K562 (cell line): ENCODE results near the gene ATP6V0A4. TPM values are rescaled to one million over a fixed set of nuclear protein-coding genes. Genes with fewer than 3 reads are reported as not detected.
A peak's percentile ranks its signal among the peaks of the same experiment; 100 is the strongest.

ENCODE experiments used
- ATAC-seq: fragments of 200-7000 bp; cut with Tn5 transposase; 3 replicates; pipeline ENCODE4 v1.9.1; 2020; ENCODE audit warnings: moderate library complexity
- BruUV-seq: library from RNA; stranded (reverse); fragments of 400-500 nt; replicated peaks from 2 replicates; lab custom pipeline; 2021; lab: Mats Ljungman, UMichigan
- CTCF ChIA-PET: fragments of 300-600 bp; formaldehyde crosslinking; extraction: SDS; loops from one replicate; lab custom pipeline; 2021; ENCODE audit warnings: low intra/inter-chr PET ratio; lab: Yijun Ruan, JAX
- POLR2A ChIA-PET: fragments of 300-600, 350-650 bp; sonication (Branson Sonifier 250); formaldehyde crosslinking; extraction: SDS; loops from one replicate; lab custom pipeline; 2021; ENCODE audit warnings: antibody characterized with exemption, inconsistent platforms; lab: Yijun Ruan, JAX
- DNase-seq, 4 experiments: peaks; one replicate each; pipeline versions ENCODE4 v3.0.0 to v3.0.0-alpha.2; 2011 to 2018; ENCODE audit warnings: low spot score in 3 of 4, mixed read lengths in 3 of 4; ENCODE audit errors: extremely low read depth in 1 of 4
- FAIRE-seq: peaks from 2 replicates; lab custom pipeline; 2011; peaks lifted over from hg19 to GRCh38; lab: Jason Lieb, UNC
- H2AFZ ChIP-seq: 2 replicates; pipeline ENCODE4 v1.6.0; 2011; ENCODE audit warnings: low read depth, low read length, control low read depth, inconsistent platforms
- H3K27ac ChIP-seq: fragments of 200-600 bp; 3 replicates; pipeline ENCODE4 v1.8.0; 2011; ENCODE audit warnings: low read depth, mild to moderate bottlenecking, control low read depth, inconsistent platforms, low read length, moderate library complexity, mixed read lengths; ENCODE audit errors: extremely low read depth
- H3K27me3 ChIP-seq, 2 experiments: fragments of 300-600 bp in 1 of 2; 2 replicates in 1 of 2; 3 replicates in 1 of 2; pipeline versions ENCODE4 v1.6.0 to v1.8.0; 2011; ENCODE audit warnings: inconsistent platforms in 2 of 2, low read length in 2 of 2, mild to moderate bottlenecking in 1 of 2, mixed read lengths in 1 of 2, moderate library complexity in 1 of 2; ENCODE audit not compliant: control insufficient read depth in 2 of 2, insufficient read depth in 2 of 2
- H3K36me3 ChIP-seq: fragments of 300-600 bp; 3 replicates; pipeline ENCODE4 v1.8.0; 2011; ENCODE audit warnings: mild to moderate bottlenecking, low read length, inconsistent platforms; ENCODE audit not compliant: control insufficient read depth, insufficient read depth
- H3K4me1 ChIP-seq, 2 experiments: fragments of 200-600 bp in 1 of 2; replicated peaks in 1 of 2; 2 replicates in 1 of 2; 3 replicates in 1 of 2; pipeline versions ENCODE4 v1.5.1 to v1.8.0; 2011; ENCODE audit warnings: inconsistent platforms in 2 of 2, low read length in 2 of 2, mild to moderate bottlenecking in 1 of 2, mixed read lengths in 1 of 2, moderate library complexity in 1 of 2; ENCODE audit not compliant: control insufficient read depth in 2 of 2, insufficient read depth in 2 of 2
- H3K4me2 ChIP-seq: 2 replicates; pipeline ENCODE4 v1.6.1; 2011; ENCODE audit warnings: low read length, control low read depth, inconsistent platforms, mixed read lengths; ENCODE audit not compliant: insufficient read depth
- H3K4me3 ChIP-seq: fragments of 200-600 bp; sonication (generic), shearing (Covaris generic); 2 replicates; pipeline ENCODE4 v1.5.1; 2016; ENCODE audit warnings: control low read depth, inconsistent platforms
- H3K79me2 ChIP-seq: fragments of 200-600 bp; 3 replicates; pipeline ENCODE4 v1.8.0; 2011; ENCODE audit warnings: low read length, inconsistent platforms; ENCODE audit not compliant: control insufficient read depth, insufficient read depth
- H3K9ac ChIP-seq, 2 experiments: 2 replicates each; pipeline versions ENCODE4 v1.6.0 to v1.6.1; 2011; ENCODE audit warnings: low read depth in 2 of 2, low read length in 2 of 2, control low read depth in 1 of 2, inconsistent platforms in 1 of 2, mild to moderate bottlenecking in 1 of 2, mixed read lengths in 1 of 2; ENCODE audit not compliant: insufficient read depth in 1 of 2
- H3K9me1 ChIP-seq: one replicate; pipeline ENCODE4 v1.6.0; 2011; ENCODE audit warnings: inconsistent platforms, mild to moderate bottlenecking, low read length, moderate library complexity; ENCODE audit not compliant: control insufficient read depth, insufficient read depth
- H3K9me3 ChIP-seq: replicated peaks from 2 replicates; pipeline ENCODE4 v1.5.1; 2011; ENCODE audit warnings: low read depth, low read length, inconsistent platforms; ENCODE audit not compliant: control insufficient read depth, insufficient read depth
- H4K20me1 ChIP-seq: replicated peaks from 2 replicates; pipeline ENCODE4 v1.6.1; 2011; ENCODE audit warnings: low read length, inconsistent platforms, mixed read lengths; ENCODE audit not compliant: control insufficient read depth, insufficient read depth
- EZH2 ChIP-seq: IDR thresholded peaks from 2 replicates; pipeline ENCODE4 v1.6.1; 2012; ENCODE audit warnings: low read depth, mild to moderate bottlenecking, inconsistent platforms, low read length, borderline replicate concordance
- PCBP1 ChIP-seq: fragments of 200-400 bp; formaldehyde crosslinking; IDR thresholded peaks from 2 replicates; pipeline ENCODE4 v1.6.1; 2018; ENCODE audit warnings: mild to moderate bottlenecking, low read depth, low read length; ENCODE audit not compliant: poor library complexity, severe bottlenecking
- SRF ChIP-seq, 2 experiments: fragments of 250-450, 450-650 bp in 1 of 2; sonication (Bioruptor Pico) in 1 of 2; sonication (generic) in 1 of 2; formaldehyde crosslinking; IDR thresholded peaks; 2 replicates each; pipeline versions ENCODE4 v1.5.0 to v1.5.1; 2020 to 2022; ENCODE audit warnings: mild to moderate bottlenecking in 1 of 2, missing genetic modification reagents in 1 of 2
- TBL1XR1 ChIP-seq, 2 experiments: IDR thresholded peaks; 2 replicates each; pipeline ENCODE4 v1.6.1; 2012; ENCODE audit warnings: improper control_type of control experiment in 2 of 2, low read length in 2 of 2, mild to moderate bottlenecking in 1 of 2
- WGBS: fragments of 100-300 bp; shearing (Covaris generic); methylation state at CpG from one replicate; pipeline ENCODE4 v1.1.6; 2016; ENCODE audit warnings: low coverage, mixed read lengths; ENCODE audit not compliant: insufficient coverage; ENCODE audit errors: missing lambda C conversion rate; 5-methylcytosine and 5-hydroxymethylcytosine counted together
- in situ Hi-C: fragments of 300-500 bp; cut with MboI; formaldehyde crosslinking; loops from 4 replicates; pipeline ENCODE4 v1.15.0; 2018; ENCODE audit warnings: inconsistent platforms, mixed read lengths
- intact Hi-C: fragments of 100-400 bp; cut with micrococcal nuclease; formaldehyde crosslinking; loops from 2 replicates; pipeline ENCODE4 v1.14.2; 2022
- polyA plus RNA-seq, 8 experiments: library from polyadenylated mRNA; depleted of rRNA in 4 of 8; stranded (reverse) in 5 of 8; unstranded in 3 of 8; fragments of >200 nt; fragmentation: Nextera tagmentation in 2 of 8; fragmentation: Illumina TruSeq in 1 of 8; extraction: Ambion mirVana in 2 of 8; extraction: Trizol in 1 of 8; gene quantifications; 2 replicates each; pipeline versions ENCODE4 v1.2.1 to v1.2.3, GENCODE V29; 2011 to 2014; ENCODE audit warnings: inconsistent platforms in 1 of 8, missing spikeins in 1 of 8
- total RNA-seq, 7 experiments: library from RNA; depleted of rRNA in 6 of 7; stranded (reverse); fragments of >200 nt in 6 of 7; fragmentation: Illumina TruSeq in 2 of 7; extraction: Trizol in 2 of 7; gene quantifications; 2 replicates each; pipeline versions ENCODE4 v1.2.1 to v1.2.3, GENCODE V29; 2011 to 2021; ENCODE audit warnings: low replicate concordance in 1 of 7

Gene ATP6V0A4
- total and polyA plus RNA-seq, 9 of the 15 experiments (the other 6 are each of a cell fraction or from before 2014, with no cell fraction given) = 0.03 TPM; not detected in 8

GRCh38 chr7:138663725-138664710, 134.0 kb downstream of the ATP6V0A4 start:
- no peak overlapping the region for H3K4me2 ChIP-seq
- peaks cover 25 to 32% of the 10 kb centered on the region in 2 experiments; a peak in 4 of 5 replicates for H3K27me3 ChIP-seq
- H3K36me3 ChIP-seq = no peaks in the 10 kb centered on the region
- no TSS peak for BruUV-seq
- H3K9ac ChIP-seq = no peak overlapping the region
- no peak overlapping the region for H3K4me3 ChIP-seq
- DNase-seq (no peak), ATAC-seq (peak; percentile 40; the same call in 2 of the 3 replicates), FAIRE-seq (no peak)
- WGBS = 57% methylated on average over 50 of the region's 59 CpGs
- H3K27ac ChIP-seq = no peak overlapping the region
- TF ChIP-seq PCBP1 (peak; percentile 65), TBL1XR1 (IDR thresholded peaks at IDR 0.05; ENCODE audit: low read length in 2 of 2) (no peak)
- no peaks in the 10 kb centered on the region for H4K20me1 ChIP-seq
- H3K79me2 ChIP-seq = no peaks in the 10 kb centered on the region
- no peak overlapping the region for H2AFZ ChIP-seq
- in situ Hi-C loops (no loop called here), intact Hi-C loops (no loop called here)
- H3K9me3 ChIP-seq = no peaks in the 10 kb centered on the region
- ChIA-PET CTCF (no interaction called here), POLR2A (interaction anchor here (0.6 to 1.0 kb wide), 2 partner anchors 24 to 59 kb away, joined by 3 read pairs; no protein-coding TSS in a partner anchor)
- H3K9me1 ChIP-seq = no peaks in the 10 kb centered on the region
- no peaks in the 10 kb centered on the region; a peak in 1 of 5 replicates for H3K4me1 ChIP-seq

- Histone ChIP-seq H3K9ac (no peak overlapping the region), H3K36me3 (no peaks in the 10 kb centered on the region), H3K4me1 (no peaks in the 10 kb centered on the region; a peak in 1 of 5 replicates), H3K9me1 (no peaks in the 10 kb centered on the region), H3K4me3 (no peak overlapping the region), H3K27me3 (peaks cover 25 to 32% of the 10 kb centered on the region in 2 experiments; a peak in 4 of 5 replicates), H4K20me1 (no peaks in the 10 kb centered on the region), H2AFZ (no peak overlapping the region), H3K4me2 (no peak overlapping the region), H3K9me3 (no peaks in the 10 kb centered on the region), H3K79me2 (no peaks in the 10 kb centered on the region), H3K27ac (no peak overlapping the region)
- intact Hi-C loops (no loop called here), in situ Hi-C loops (no loop called here)
- no peak for FAIRE-seq
- ATAC-seq = no peak; the same call in 2 of the 3 replicates
- BruUV-seq = no TSS peak
- under 1% methylated on average over 6 of the region's 6 CpGs for WGBS
- CTCF ChIA-PET = no interaction called here
- POLR2A ChIA-PET = no interaction called here
- DNase-seq = no peak
- TF ChIP-seq EZH2 (0 out of 2 replicates have a peak, but pooled peaks have one; percentile 51), SRF (CRISPR knock-in tag; IDR thresholded peaks at IDR 0.05) (no peak)
Observed at GRCh38 chr7:138662991-138663320, 135.0 kb downstream of the ATP6V0A4 start.
